IPS-15b (cell line): Measurements from ENCODE around the gene PIK3R2.

Source experiments
- H3K27me3 ChIP-seq: one replicate; pipeline ENCODE4 v1.6.1; 2013; ENCODE audit warnings: low read length; ENCODE audit not compliant: control insufficient read depth, insufficient read depth
- H3K36me3 ChIP-seq: one replicate; pipeline ENCODE4 v1.6.1; 2013; ENCODE audit warnings: low read length; ENCODE audit not compliant: control insufficient read depth, insufficient read depth
- H3K4me1 ChIP-seq: one replicate; pipeline ENCODE4 v1.6.1; 2013; ENCODE audit warnings: mild to moderate bottlenecking, low read length; ENCODE audit not compliant: control insufficient read depth, insufficient read depth
- H3K4me3 ChIP-seq: one replicate; pipeline ENCODE4 v1.5.1; 2013; ENCODE audit warnings: low read depth, low read length
- H3K9ac ChIP-seq: one replicate; pipeline ENCODE4 v1.6.1; 2013; ENCODE audit warnings: low read depth, mild to moderate bottlenecking, low read length
- H3K9me3 ChIP-seq: one replicate; pipeline ENCODE4 v1.6.1; 2013; ENCODE audit warnings: mild to moderate bottlenecking, low read length; ENCODE audit not compliant: control insufficient read depth, insufficient read depth

PIK3R2 gene

GRCh38 chr19:18128044-18128443 lies 24.9 kb upstream of the PIK3R2 start:
- H3K9me3 ChIP-seq: no peaks in the 10 kb centered on the region
- H3K4me3 ChIP-seq: no peak overlapping the region
- no peaks in the 10 kb centered on the region for H3K4me1 ChIP-seq
- peaks cover 47% of the 10 kb centered on the region for H3K36me3 ChIP-seq
- H3K27me3 ChIP-seq: no peaks in the 10 kb centered on the region
- H3K9ac ChIP-seq: no peak overlapping the region

- Histone ChIP-seq H3K27me3 (no peaks in the 10 kb centered on the region), H3K9me3 (no peaks in the 10 kb centered on the region), H3K4me1 (no peaks in the 10 kb centered on the region), H3K9ac (no peak overlapping the region), H3K4me3 (no peak overlapping the region), H3K36me3 (peaks cover 43% of the 10 kb centered on the region)
Measured at GRCh38 chr19:18128805-18129204, 24.2 kb upstream of the PIK3R2 start.

- peaks cover 37% of the 10 kb centered on the region for H3K36me3 ChIP-seq
- H3K4me3 ChIP-seq: no peak overlapping the region
- no peaks in the 10 kb centered on the region for H3K9me3 ChIP-seq
- H3K9ac ChIP-seq: no peak overlapping the region
- no peaks in the 10 kb centered on the region for H3K27me3 ChIP-seq
- H3K4me1 ChIP-seq: no peaks in the 10 kb centered on the region
Measured at GRCh38 chr19:18130523-18131242, 22.3 kb upstream of the PIK3R2 start.

- no peaks in the 10 kb centered on the region for H3K4me1 ChIP-seq
- peaks cover 35% of the 10 kb centered on the region for H3K36me3 ChIP-seq
- H3K9me3 ChIP-seq: no peaks in the 10 kb centered on the region
- no peaks in the 10 kb centered on the region for H3K27me3 ChIP-seq
- H3K4me3 ChIP-seq: no peak overlapping the region
- no peak overlapping the region for H3K9ac ChIP-seq
Measured at GRCh38 chr19:18131841-18132596, 20.9 kb upstream of the PIK3R2 start.

GRCh38 chr19:18135712-18136584 lies 17.0 kb upstream of the PIK3R2 start:
- Histone ChIP-seq H3K4me1 (no peaks in the 10 kb centered on the region), H3K9ac (no peak overlapping the region), H3K4me3 (no peak overlapping the region), H3K27me3 (no peaks in the 10 kb centered on the region), H3K36me3 (peaks cover 18% of the 10 kb centered on the region), H3K9me3 (no peaks in the 10 kb centered on the region)

GRCh38 chr19:18137242-18137641 lies 15.7 kb upstream of the PIK3R2 start:
- Histone ChIP-seq H3K9ac (no peak overlapping the region), H3K36me3 (peaks cover 23% of the 10 kb centered on the region), H3K9me3 (no peaks in the 10 kb centered on the region), H3K4me1 (no peaks in the 10 kb centered on the region), H3K4me3 (no peak overlapping the region), H3K27me3 (no peaks in the 10 kb centered on the region)

- Histone ChIP-seq H3K36me3 (peaks cover 22% of the 10 kb centered on the region), H3K27me3 (no peaks in the 10 kb centered on the region), H3K4me1 (no peaks in the 10 kb centered on the region), H3K9me3 (no peaks in the 10 kb centered on the region), H3K9ac (no peak overlapping the region), H3K4me3 (no peak overlapping the region)
Measured at GRCh38 chr19:18137657-18138339, 15.2 kb upstream of the PIK3R2 start.

- Histone ChIP-seq H3K4me1 (no peaks in the 10 kb centered on the region), H3K4me3 (no peak overlapping the region), H3K9me3 (no peaks in the 10 kb centered on the region), H3K27me3 (no peaks in the 10 kb centered on the region), H3K9ac (no peak overlapping the region), H3K36me3 (peaks cover 36% of the 10 kb centered on the region)
Measured at GRCh38 chr19:18140473-18140872, 12.5 kb upstream of the PIK3R2 start.

- H3K27me3 ChIP-seq: no peaks in the 10 kb centered on the region
- H3K4me3 ChIP-seq: no peak overlapping the region
- no peak overlapping the region for H3K9ac ChIP-seq
- no peaks in the 10 kb centered on the region for H3K4me1 ChIP-seq
- peaks cover 38% of the 10 kb centered on the region for H3K36me3 ChIP-seq
- H3K9me3 ChIP-seq: no peaks in the 10 kb centered on the region
Measured at GRCh38 chr19:18141031-18141430, 11.9 kb upstream of the PIK3R2 start.

- H3K27me3 ChIP-seq: no peaks in the 10 kb centered on the region
- H3K9ac ChIP-seq: no peak overlapping the region
- H3K36me3 ChIP-seq: peaks cover 36% of the 10 kb centered on the region
- H3K4me3 ChIP-seq: no peak overlapping the region
- H3K9me3 ChIP-seq: no peaks in the 10 kb centered on the region
- H3K4me1 ChIP-seq: no peaks in the 10 kb centered on the region
Measured at GRCh38 chr19:18143902-18144301, 9.1 kb upstream of the PIK3R2 start.

- Histone ChIP-seq H3K9me3 (no peaks in the 10 kb centered on the region), H3K9ac (no peak overlapping the region), H3K4me3 (no peak overlapping the region), H3K36me3 (peaks cover 36% of the 10 kb centered on the region), H3K4me1 (no peaks in the 10 kb centered on the region), H3K27me3 (no peaks in the 10 kb centered on the region)
Measured at GRCh38 chr19:18144361-18144760, 8.6 kb upstream of the PIK3R2 start.
